ENCODE results near the gene HPSE. TPM values are rescaled to one million over a fixed set of nuclear protein-coding genes. Genes with fewer than 3 reads are reported as not detected.

HPSE gene
- total RNA-seq, 1 donor from 2014 or later, result 41.0 TPM

GRCh38 chr4:83252782-83253405 lies 81.8 kb downstream of the HPSE start:
- H3K4me3 Mint-ChIP-seq (ENCODE audit: unreplicated experiment), result no peak overlapping the region
- TF ChIP-seq CTCF (IDR thresholded peaks at IDR 0.05; ENCODE audit: unreplicated experiment), result peak; percentile 71
- no peaks in the 10 kb centered on the region for H3K36me3 Mint-ChIP-seq (ENCODE audit: low read depth, unreplicated experiment)
- H3K27me3 Mint-ChIP-seq (ENCODE audit: unreplicated experiment), result peaks cover 5% of the 10 kb centered on the region
- peak; percentile 81 for DNase-seq (ENCODE audit: low spot score)
- no peaks in the 10 kb centered on the region for H3K9me3 Mint-ChIP-seq (ENCODE audit: unreplicated experiment)
- peaks cover 3% of the 10 kb centered on the region for H3K4me1 Mint-ChIP-seq (ENCODE audit: unreplicated experiment)
- no peak overlapping the region for H3K27ac Mint-ChIP-seq (ENCODE audit: unreplicated experiment)

- Mint-ChIP-seq H3K4me1 (ENCODE audit: unreplicated experiment) (peaks cover 3% of the 10 kb centered on the region), H3K36me3 (ENCODE audit: low read depth, unreplicated experiment) (no peaks in the 10 kb centered on the region), H3K9me3 (ENCODE audit: unreplicated experiment) (no peaks in the 10 kb centered on the region), H3K27me3 (ENCODE audit: unreplicated experiment) (peaks cover 5% of the 10 kb centered on the region), H3K4me3 (ENCODE audit: unreplicated experiment) (no peak overlapping the region), H3K27ac (ENCODE audit: unreplicated experiment) (no peak overlapping the region)
- no peak for TF ChIP-seq CTCF (IDR thresholded peaks at IDR 0.05; ENCODE audit: unreplicated experiment)
- DNase-seq (ENCODE audit: low spot score), result no peak
These were observed 83.2 kb downstream of the HPSE start for GRCh38 chr4:83251447-83251830.

- H3K4me3 Mint-ChIP-seq (ENCODE audit: unreplicated experiment), result no peak overlapping the region
- peaks cover 3% of the 10 kb centered on the region for H3K4me1 Mint-ChIP-seq (ENCODE audit: unreplicated experiment)
- no peak for DNase-seq (ENCODE audit: low spot score)
- TF ChIP-seq CTCF (IDR thresholded peaks at IDR 0.05; ENCODE audit: unreplicated experiment), result no peak
- H3K36me3 Mint-ChIP-seq (ENCODE audit: low read depth, unreplicated experiment), result no peaks in the 10 kb centered on the region
- H3K27ac Mint-ChIP-seq (ENCODE audit: unreplicated experiment), result no peak overlapping the region
- H3K27me3 Mint-ChIP-seq (ENCODE audit: unreplicated experiment), result peaks cover 5% of the 10 kb centered on the region
- no peaks in the 10 kb centered on the region for H3K9me3 Mint-ChIP-seq (ENCODE audit: unreplicated experiment)
These were observed 83.8 kb downstream of the HPSE start for GRCh38 chr4:83250687-83251446.

- Mint-ChIP-seq H3K27ac (ENCODE audit: unreplicated experiment) (no peak overlapping the region), H3K4me3 (ENCODE audit: unreplicated experiment) (no peak overlapping the region), H3K27me3 (ENCODE audit: unreplicated experiment) (peaks cover 5% of the 10 kb centered on the region), H3K36me3 (ENCODE audit: low read depth, unreplicated experiment) (no peaks in the 10 kb centered on the region), H3K4me1 (ENCODE audit: unreplicated experiment) (peaks cover 3% of the 10 kb centered on the region), H3K9me3 (ENCODE audit: unreplicated experiment) (no peaks in the 10 kb centered on the region)
- no peak for DNase-seq (ENCODE audit: low spot score)
- no peak for TF ChIP-seq CTCF (IDR thresholded peaks at IDR 0.05; ENCODE audit: unreplicated experiment)
These were observed 86.2 kb downstream of the HPSE start for GRCh38 chr4:83248486-83248885.
